Lower leg skin (tissue), 3 donors: ENCODE measurements around the gene GTF2H4.

Source experiments
- POLR2A ChIP-seq, 2 donors: fragments of 450-650 bp; IDR thresholded peaks; one replicate each; pipeline ENCODE4 v1.6.1; 2016 to 2017; ENCODE audit warnings: antibody characterized with exemption in 2 of 2, mild to moderate bottlenecking in 1 of 2, moderate library complexity in 1 of 2
- TF ChIP-seq, protein P1 (sequence below), 3 donors: fragments of 450-650 bp; IDR thresholded peaks; one replicate each; pipeline ENCODE4 v1.5.1; 2016; ENCODE audit warnings: antibody characterized with exemption in 3 of 3, mild to moderate bottlenecking in 3 of 3, moderate library complexity in 2 of 3

DNA sequence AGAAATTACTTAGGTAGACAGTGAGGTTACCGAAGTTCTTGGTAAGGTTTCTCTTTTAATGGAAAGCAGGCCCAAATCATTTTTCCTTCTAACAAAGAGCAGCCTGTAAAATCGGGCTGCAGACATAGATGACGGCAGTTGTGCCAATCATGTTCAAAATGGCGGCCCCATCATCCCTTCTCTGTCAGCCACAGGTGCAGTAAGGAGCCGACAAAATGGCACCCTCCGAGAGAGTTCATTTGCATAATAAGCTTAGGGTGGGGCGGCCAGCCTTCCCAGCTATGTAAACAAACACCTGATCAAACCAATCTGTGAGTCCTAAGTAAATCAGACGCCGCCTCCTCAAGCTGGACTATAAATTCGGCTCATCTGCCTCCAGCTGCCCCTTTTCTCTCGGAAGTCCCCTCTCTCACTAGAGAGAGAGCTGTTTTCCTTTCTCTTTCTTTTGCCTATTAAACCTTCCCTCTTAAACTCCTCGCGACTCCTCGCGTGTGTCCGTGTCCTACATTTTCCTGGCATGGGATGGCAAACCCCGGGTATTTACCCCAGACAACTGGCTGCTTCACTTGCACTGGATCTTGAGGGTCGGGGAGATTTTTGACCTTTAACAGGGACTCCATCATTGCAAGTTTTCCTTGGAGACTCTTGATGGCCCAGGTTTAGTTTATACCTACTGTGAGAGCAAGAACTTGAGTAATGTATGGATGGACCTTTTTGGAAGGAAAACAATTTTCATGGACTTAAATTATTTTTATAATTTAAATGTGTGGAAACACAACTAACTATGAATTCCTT, 32.6 kb upstream of the GTF2H4 start:
- TF ChIP-seq, protein P1, sequence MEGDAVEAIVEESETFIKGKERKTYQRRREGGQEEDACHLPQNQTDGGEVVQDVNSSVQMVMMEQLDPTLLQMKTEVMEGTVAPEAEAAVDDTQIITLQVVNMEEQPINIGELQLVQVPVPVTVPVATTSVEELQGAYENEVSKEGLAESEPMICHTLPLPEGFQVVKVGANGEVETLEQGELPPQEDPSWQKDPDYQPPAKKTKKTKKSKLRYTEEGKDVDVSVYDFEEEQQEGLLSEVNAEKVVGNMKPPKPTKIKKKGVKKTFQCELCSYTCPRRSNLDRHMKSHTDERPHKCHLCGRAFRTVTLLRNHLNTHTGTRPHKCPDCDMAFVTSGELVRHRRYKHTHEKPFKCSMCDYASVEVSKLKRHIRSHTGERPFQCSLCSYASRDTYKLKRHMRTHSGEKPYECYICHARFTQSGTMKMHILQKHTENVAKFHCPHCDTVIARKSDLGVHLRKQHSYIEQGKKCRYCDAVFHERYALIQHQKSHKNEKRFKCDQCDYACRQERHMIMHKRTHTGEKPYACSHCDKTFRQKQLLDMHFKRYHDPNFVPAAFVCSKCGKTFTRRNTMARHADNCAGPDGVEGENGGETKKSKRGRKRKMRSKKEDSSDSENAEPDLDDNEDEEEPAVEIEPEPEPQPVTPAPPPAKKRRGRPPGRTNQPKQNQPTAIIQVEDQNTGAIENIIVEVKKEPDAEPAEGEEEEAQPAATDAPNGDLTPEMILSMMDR (IDR thresholded peaks at IDR 0.05), result no peak
- TF ChIP-seq POLR2A (IDR thresholded peaks at IDR 0.05), result no peak
